ENCODE data around the gene TLL1.

The TLL1 gene

GRCh38 chr4:165971933-165972332, 98.9 kb downstream of the TLL1 start:
- TF ChIP-seq EZH2 (IDR thresholded peaks at IDR 0.05; ENCODE audit: borderline replicate concordance, low read length) = no peak
- no peak for TF ChIP-seq CTCF (IDR thresholded peaks at IDR 0.05; ENCODE audit: low read length)
- Histone ChIP-seq H3F3A (ENCODE audit: insufficient read depth, low read length) (no peaks in the 10 kb centered on the region), H4K20me1 (ENCODE audit: insufficient read depth, low read length) (no peaks in the 10 kb centered on the region), H3K27me3 (ENCODE audit: insufficient read depth, low read length) (no peaks in the 10 kb centered on the region), H3K9me3 (ENCODE audit: low read length) (no peaks in the 10 kb centered on the region), H2AFZ (ENCODE audit: low read length) (no peak overlapping the region), H3K4me3 (ENCODE audit: low read depth, low read length, poor library complexity, severe bottlenecking) (no peak overlapping the region), H3K4me1 (ENCODE audit: insufficient read depth, low read length, severe bottlenecking) (no peaks in the 10 kb centered on the region), H3K9me2 (ENCODE audit: low read depth, low read length) (no peaks in the 10 kb centered on the region), H3K9ac (ENCODE audit: low read length) (no peak overlapping the region), H3K79me2 (ENCODE audit: insufficient read depth, low read length) (no peaks in the 10 kb centered on the region), H3K27ac (ENCODE audit: low read depth, low read length, poor library complexity, severe bottlenecking) (no peak overlapping the region), H3K36me3 (ENCODE audit: insufficient read depth, low read length) (no peaks in the 10 kb centered on the region), H3K4me2 (ENCODE audit: low read length) (no peak overlapping the region)

GRCh38 chr4:165972747-165973146, 99.7 kb downstream of the TLL1 start:
- Histone ChIP-seq H3K27me3 (ENCODE audit: insufficient read depth, low read length) (no peaks in the 10 kb centered on the region), H3K9ac (ENCODE audit: low read length) (no peak overlapping the region), H3K4me2 (ENCODE audit: low read length) (no peak overlapping the region), H3K79me2 (ENCODE audit: insufficient read depth, low read length) (no peaks in the 10 kb centered on the region), H3K4me1 (ENCODE audit: insufficient read depth, low read length, severe bottlenecking) (no peaks in the 10 kb centered on the region), H3K9me3 (ENCODE audit: low read length) (no peaks in the 10 kb centered on the region), H3K4me3 (ENCODE audit: low read depth, low read length, poor library complexity, severe bottlenecking) (no peak overlapping the region), H3K27ac (ENCODE audit: low read depth, low read length, poor library complexity, severe bottlenecking) (no peak overlapping the region), H3K36me3 (ENCODE audit: insufficient read depth, low read length) (no peaks in the 10 kb centered on the region), H4K20me1 (ENCODE audit: insufficient read depth, low read length) (no peaks in the 10 kb centered on the region), H3K9me2 (ENCODE audit: low read depth, low read length) (no peaks in the 10 kb centered on the region), H2AFZ (ENCODE audit: low read length) (no peak overlapping the region), H3F3A (ENCODE audit: insufficient read depth, low read length) (no peaks in the 10 kb centered on the region)
- TF ChIP-seq CTCF (IDR thresholded peaks at IDR 0.05; ENCODE audit: low read length) (no peak), EZH2 (IDR thresholded peaks at IDR 0.05; ENCODE audit: borderline replicate concordance, low read length) (no peak)

- H3K36me3 ChIP-seq (ENCODE audit: insufficient read depth, low read length) = no peaks in the 10 kb centered on the region
- no peak overlapping the region for H3K4me3 ChIP-seq (ENCODE audit: low read depth, low read length, poor library complexity, severe bottlenecking)
- H3K27me3 ChIP-seq (ENCODE audit: insufficient read depth, low read length) = no peaks in the 10 kb centered on the region
- H3K9ac ChIP-seq (ENCODE audit: low read length) = no peak overlapping the region
- no peak overlapping the region for H3K4me2 ChIP-seq (ENCODE audit: low read length)
- TF ChIP-seq EZH2 (IDR thresholded peaks at IDR 0.05; ENCODE audit: borderline replicate concordance, low read length) (no peak), CTCF (IDR thresholded peaks at IDR 0.05; ENCODE audit: low read length) (no peak)
- H2AFZ ChIP-seq (ENCODE audit: low read length) = no peak overlapping the region
- no peaks in the 10 kb centered on the region for H3K9me2 ChIP-seq (ENCODE audit: low read depth, low read length)
- H3K79me2 ChIP-seq (ENCODE audit: insufficient read depth, low read length) = no peaks in the 10 kb centered on the region
- no peaks in the 10 kb centered on the region for H3K4me1 ChIP-seq (ENCODE audit: insufficient read depth, low read length, severe bottlenecking)
- H3K9me3 ChIP-seq (ENCODE audit: low read length) = no peaks in the 10 kb centered on the region
- no peak overlapping the region for H3K27ac ChIP-seq (ENCODE audit: low read depth, low read length, poor library complexity, severe bottlenecking)
- H4K20me1 ChIP-seq (ENCODE audit: insufficient read depth, low read length) = no peaks in the 10 kb centered on the region
- no peaks in the 10 kb centered on the region for H3F3A ChIP-seq (ENCODE audit: insufficient read depth, low read length)
Measured at GRCh38 chr4:165982934-165983333, 109.9 kb downstream of the TLL1 start.
